CD4-positive, alpha-beta T cell (primary cell): ENCODE measurements around the gene STK32B. TPM values are rescaled to one million over a fixed set of nuclear protein-coding genes. Genes with fewer than 3 reads are reported as not detected.
"Not testable (repeated sequence)": the region's sequence is repeated elsewhere in the genome, so short reads cannot be mapped to it uniquely, and the experiment has no call there.

Experiments used
- ATAC-seq: fragments of 200-7000 bp; cut with Tn5 transposase; one replicate; pipeline ENCODE4 v1.10.0; 2022; ENCODE audit warnings: mild to moderate bottlenecking; ENCODE audit not compliant: poor library complexity
- CTCF ChIA-PET: fragments of 350-600 bp; sonication (Branson Sonifier 250); formaldehyde crosslinking; loops from one replicate; lab custom pipeline; 2021; ENCODE audit warnings: antibody characterized with exemption, inconsistent platforms; lab: Charles Lee
- POLR2A ChIA-PET: fragments of 350-600 bp; sonication (Branson Sonifier 250); formaldehyde crosslinking; loops from one replicate; lab custom pipeline; 2021; ENCODE audit warnings: antibody characterized with exemption, inconsistent platforms; lab: Charles Lee
- DNase-seq, 14 experiments: peaks; one replicate each; pipeline ENCODE4 v3.0.0-alpha.2; 2013 to 2020; ENCODE audit warnings: mixed read lengths in 2 of 14
- H3K27ac ChIP-seq, 2 donors: one replicate each; pipeline versions ENCODE4 v1.5.1 to v1.7.0; 2013; ENCODE audit warnings: low read length in 2 of 2, low read depth in 1 of 2, mild to moderate bottlenecking in 1 of 2
- H3K27me3 ChIP-seq, 2 experiments: 1 replicate in 1 of 2; 2 replicates in 1 of 2; pipeline versions ENCODE4 v1.6.1 to v1.7.0; 2013; ENCODE audit warnings: low read length in 2 of 2, control low read depth in 1 of 2, mild to moderate bottlenecking in 1 of 2, moderate library complexity in 1 of 2; ENCODE audit not compliant: insufficient read depth in 2 of 2, control insufficient read depth in 1 of 2
- H3K36me3 ChIP-seq: one replicate; pipeline ENCODE4 v1.6.1; 2013; ENCODE audit warnings: low read length, control low read depth; ENCODE audit not compliant: insufficient read depth
- H3K4me1 ChIP-seq: one replicate; pipeline ENCODE4 v1.6.1; 2013; ENCODE audit warnings: low read length, control low read depth; ENCODE audit not compliant: insufficient read depth
- H3K4me3 ChIP-seq: one replicate; pipeline ENCODE4 v1.5.1; 2013; ENCODE audit warnings: mild to moderate bottlenecking, low read length, moderate library complexity
- H3K9me3 ChIP-seq, 2 experiments: 1 replicate in 1 of 2; 2 replicates in 1 of 2; pipeline versions ENCODE4 v1.6.1 to v1.7.0; 2013; ENCODE audit warnings: low read length in 2 of 2, mild to moderate bottlenecking in 2 of 2, control low read depth in 1 of 2, moderate library complexity in 1 of 2; ENCODE audit not compliant: control insufficient read depth in 1 of 2, insufficient read depth in 1 of 2
- H3K27ac Mint-ChIP-seq: one replicate; pipeline ENCODE4 v1.8.0; 2020; ENCODE audit warnings: mixed read lengths
- H3K27me3 Mint-ChIP-seq: one replicate; pipeline ENCODE4 v1.8.0; 2021; ENCODE audit warnings: mixed read lengths
- H3K36me3 Mint-ChIP-seq: one replicate; pipeline ENCODE4 v1.8.0; 2021; ENCODE audit warnings: low read depth, mixed read lengths
- H3K4me1 Mint-ChIP-seq: one replicate; pipeline ENCODE4 v1.8.0; 2021; ENCODE audit warnings: low read depth, mixed read lengths
- H3K4me3 Mint-ChIP-seq: one replicate; pipeline ENCODE4 v1.8.0; 2020; ENCODE audit warnings: mild to moderate bottlenecking, mixed read lengths
- H3K9me3 Mint-ChIP-seq: one replicate; pipeline ENCODE4 v1.8.0; 2020; ENCODE audit warnings: mixed read lengths
- CTCF ChIP-seq: fragments of 200-600 bp; IDR thresholded peaks from one replicate; pipeline ENCODE4 v1.8.0; 2022; ENCODE audit warnings: antibody characterized with exemption, mild to moderate bottlenecking
- intact Hi-C, 2 experiments: fragments of 100-400 bp; cut with DNase I in 1 of 2; cut with micrococcal nuclease in 1 of 2; formaldehyde crosslinking; loops; one replicate each; pipeline versions ENCODE4 v1.15.1 to v1.9.0; 2023 to 2025; cut with DNase I, micrococcal nuclease
- total RNA-seq, 174 experiments: library from RNA in 2 of 174; stranded (reverse) in 2 of 174; gene quantifications; one replicate each; pipeline ENCODE4 v1.2.3 and lab custom pipeline; 2021 to 2026

The STK32B gene
- total RNA-seq, 2 experiments from 2014 or later, result not detected

DNA sequence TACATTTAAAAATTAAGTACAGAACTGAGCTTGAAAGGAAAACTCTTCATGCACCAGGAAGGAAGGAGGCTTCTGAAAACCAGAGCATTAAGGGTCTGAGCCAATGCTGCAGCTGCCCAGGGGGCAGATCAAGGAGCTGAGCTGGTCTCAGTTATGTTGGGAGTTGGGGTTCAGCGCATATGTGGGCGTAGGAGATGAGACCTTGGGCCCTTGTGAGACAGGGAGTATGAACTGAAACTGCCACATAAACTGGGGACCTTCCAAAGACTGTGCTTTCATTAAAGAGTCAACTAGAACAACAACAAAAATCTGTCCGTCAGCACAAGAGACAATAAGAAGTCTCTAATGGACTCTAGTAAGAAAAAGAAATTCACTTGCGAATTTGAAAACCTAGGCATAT, 226.9 kb downstream of the STK32B start:
- H3K27me3 ChIP-seq, result no peaks in the 10 kb centered on the region
- no peaks in the 10 kb centered on the region for H3K36me3 Mint-ChIP-seq
- H3K36me3 ChIP-seq, result no peaks in the 10 kb centered on the region
- no peaks in the 10 kb centered on the region for H3K4me1 ChIP-seq
- DNase-seq (no peak), ATAC-seq (no peak)
- no peak overlapping the region for H3K27ac Mint-ChIP-seq
- H3K27me3 Mint-ChIP-seq, result no peaks in the 10 kb centered on the region
- H3K4me3 ChIP-seq, result no peak overlapping the region
- intact Hi-C loops, result no loop called here
- ChIA-PET POLR2A (no interaction called here), CTCF (no interaction called here)
- TF ChIP-seq CTCF, result no peak
- peaks cover 2% of the 10 kb centered on the region for H3K9me3 Mint-ChIP-seq
- H3K4me3 Mint-ChIP-seq, result no peak overlapping the region
- peaks cover 0 to 4% of the 10 kb centered on the region in 2 experiments for H3K9me3 ChIP-seq
- H3K27ac ChIP-seq, result no peak overlapping the region
- H3K4me1 Mint-ChIP-seq, result no peaks in the 10 kb centered on the region

DNA sequence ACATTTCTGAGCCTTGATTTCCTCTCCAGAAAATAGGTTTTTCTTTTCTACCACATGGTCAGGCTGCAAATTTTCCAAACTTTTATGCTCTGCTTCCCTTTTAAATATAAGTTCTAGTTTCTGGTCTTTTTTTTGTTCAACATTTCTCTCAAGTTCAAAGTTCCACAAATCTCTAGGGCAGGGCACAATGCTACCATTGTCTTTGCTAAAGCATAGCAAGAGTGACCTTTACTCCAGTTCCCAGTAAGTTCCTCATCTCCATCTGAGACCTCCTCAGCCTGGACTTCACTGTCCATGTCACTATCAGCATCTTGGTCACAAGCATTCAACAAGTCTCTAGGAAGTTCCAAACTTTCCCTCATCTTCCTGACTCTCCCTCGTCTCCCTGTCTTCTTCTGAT, 228.8 kb downstream of the STK32B start:
- H3K4me3 Mint-ChIP-seq, H3K9me3 Mint-ChIP-seq, DNase-seq, H3K4me1 ChIP-seq, intact Hi-C loops, H3K9me3 ChIP-seq, CTCF ChIA-PET, ATAC-seq, H3K27me3 Mint-ChIP-seq, POLR2A ChIA-PET, H3K36me3 ChIP-seq, H3K27ac Mint-ChIP-seq, H3K4me1 Mint-ChIP-seq, H3K27me3 ChIP-seq, H3K4me3 ChIP-seq, H3K36me3 Mint-ChIP-seq, H3K27ac ChIP-seq: not testable (repeated sequence)

DNA sequence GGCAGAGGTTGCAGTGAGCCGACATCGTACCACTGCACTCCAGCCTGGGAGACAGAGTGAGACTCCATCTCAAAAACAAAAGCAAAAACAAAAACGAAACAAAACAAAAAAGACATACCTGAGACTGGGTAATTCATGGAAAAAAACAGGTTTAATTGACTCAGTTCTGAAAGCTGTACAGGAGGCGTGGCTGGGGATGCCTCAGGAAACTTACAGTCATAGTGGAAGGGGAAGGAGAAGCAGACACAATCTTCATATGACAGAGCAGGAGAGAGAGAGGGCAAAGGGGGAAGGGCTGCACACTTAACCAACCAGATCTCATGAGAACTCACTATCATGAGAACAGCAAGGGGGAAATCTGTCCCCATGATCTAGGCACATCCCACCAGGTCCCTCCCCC, 229.5 kb downstream of the STK32B start:
- Histone ChIP-seq H3K27me3 (no peaks in the 10 kb centered on the region), H3K9me3 (no peaks in the 10 kb centered on the region), H3K4me1 (no peaks in the 10 kb centered on the region), H3K36me3 (no peaks in the 10 kb centered on the region), H3K4me3 (no peak overlapping the region), H3K27ac (no peak overlapping the region)
- Mint-ChIP-seq H3K4me1 (no peaks in the 10 kb centered on the region), H3K4me3 (no peak overlapping the region), H3K27me3 (no peaks in the 10 kb centered on the region), H3K36me3 (no peaks in the 10 kb centered on the region), H3K9me3 (no peaks in the 10 kb centered on the region), H3K27ac (no peak overlapping the region)
- TF ChIP-seq CTCF, result no peak
- intact Hi-C loops, result no loop called here
- no peak for DNase-seq
- no peak for ATAC-seq
- ChIA-PET CTCF (no interaction called here), POLR2A (no interaction called here)

- H3K36me3 Mint-ChIP-seq, result no peaks in the 10 kb centered on the region
- Histone ChIP-seq H3K4me1 (no peaks in the 10 kb centered on the region), H3K4me3 (no peak overlapping the region), H3K27me3 (no peaks in the 10 kb centered on the region), H3K36me3 (no peaks in the 10 kb centered on the region), H3K27ac (no peak overlapping the region), H3K9me3 (no peaks in the 10 kb centered on the region)
- H3K4me1 Mint-ChIP-seq, result no peaks in the 10 kb centered on the region
- ChIA-PET CTCF (no interaction called here), POLR2A (no interaction called here)
- H3K27me3 Mint-ChIP-seq, result no peaks in the 10 kb centered on the region
- H3K4me3 Mint-ChIP-seq, result no peak overlapping the region
- TF ChIP-seq CTCF, result no peak
- ATAC-seq (no peak), DNase-seq (no peak)
- no peak overlapping the region for H3K27ac Mint-ChIP-seq
- intact Hi-C loops, result no loop called here
- no peaks in the 10 kb centered on the region for H3K9me3 Mint-ChIP-seq
Measured at GRCh38 chr4:5283837-5284236, 232.6 kb downstream of the STK32B start.
